Measurements from ENCODE around the gene PRSS38.
"Not testable (repeated sequence)": the region's sequence is repeated elsewhere in the genome, so short reads cannot be mapped to it uniquely, and the experiment has no call there.

PRSS38 gene

DNA sequence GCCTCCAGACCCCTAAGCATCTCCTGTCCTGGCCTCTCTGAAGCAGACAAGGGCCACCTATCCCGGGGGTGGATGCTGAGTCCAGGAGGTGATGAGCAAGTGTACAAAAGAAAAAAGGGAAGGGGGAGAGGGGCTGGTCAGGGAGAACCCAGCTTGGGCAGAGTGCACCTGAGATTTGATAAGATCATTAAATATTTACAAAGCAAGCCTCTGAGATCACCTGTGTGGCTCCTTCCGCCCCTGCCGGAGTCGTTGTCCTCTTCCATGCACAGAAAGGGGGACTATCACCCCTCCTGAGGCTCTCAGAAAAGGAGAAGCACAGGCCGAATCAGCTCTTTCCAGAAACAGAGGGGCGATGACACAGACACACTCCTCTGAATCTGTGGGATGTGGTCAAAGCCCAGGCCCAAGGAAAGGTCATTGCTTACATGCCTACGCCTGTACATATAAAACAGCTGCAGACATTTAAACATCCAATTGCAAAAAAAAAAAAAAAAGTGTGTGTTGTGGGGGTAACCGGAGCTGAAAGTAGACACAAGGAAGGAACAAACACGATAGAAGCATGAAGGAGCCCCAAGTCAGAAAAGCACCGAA lies 30.9 kb downstream of the PRSS38 start:
- DNase-seq = no peak

DNA sequence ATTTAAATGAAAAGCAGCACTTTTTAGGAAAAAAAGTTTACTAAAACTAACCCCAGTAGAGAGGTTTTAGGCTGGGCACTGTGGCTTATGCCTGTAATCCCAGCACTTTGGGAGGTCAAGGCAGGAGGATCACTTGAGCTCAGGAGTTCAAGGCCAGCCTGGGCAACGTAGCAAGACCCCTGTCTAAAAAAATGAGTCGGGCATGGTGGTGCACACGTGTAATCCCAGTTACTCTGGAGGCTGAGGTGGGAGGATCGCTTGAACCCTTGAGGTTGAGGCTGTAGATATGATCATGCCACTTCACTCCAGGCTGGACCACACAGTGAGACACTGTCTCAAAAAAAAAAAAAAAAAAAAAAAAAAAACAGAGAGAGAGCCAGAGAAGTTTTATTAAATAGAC lies 31.6 kb downstream of the PRSS38 start:
- DNase-seq = not testable (repeated sequence)

DNA sequence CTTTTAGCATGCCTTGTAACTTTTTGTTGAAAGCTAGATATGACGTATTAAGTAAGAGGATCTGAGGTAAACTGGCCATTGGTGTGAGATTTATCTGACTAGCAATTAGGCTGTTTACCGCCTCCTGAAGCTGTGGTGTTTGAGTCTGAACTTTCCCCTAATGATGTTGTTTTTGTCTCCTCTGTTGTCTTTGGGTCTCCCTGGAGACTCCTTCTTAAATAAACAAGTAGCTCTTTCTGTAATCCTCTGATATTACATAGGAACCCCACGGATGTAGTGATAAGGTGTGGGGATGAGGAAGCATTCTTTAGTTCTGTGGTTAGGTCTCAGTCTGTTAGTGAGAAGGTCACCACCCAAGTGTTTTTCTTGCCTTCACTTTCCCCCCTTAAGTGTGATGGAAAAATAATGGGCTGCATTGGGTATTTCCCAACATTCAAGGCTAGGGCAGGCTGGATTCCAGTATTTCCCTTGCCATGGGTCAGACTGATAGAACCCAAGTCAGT lies 33.0 kb downstream of the PRSS38 start:
- no peak for DNase-seq

DNA sequence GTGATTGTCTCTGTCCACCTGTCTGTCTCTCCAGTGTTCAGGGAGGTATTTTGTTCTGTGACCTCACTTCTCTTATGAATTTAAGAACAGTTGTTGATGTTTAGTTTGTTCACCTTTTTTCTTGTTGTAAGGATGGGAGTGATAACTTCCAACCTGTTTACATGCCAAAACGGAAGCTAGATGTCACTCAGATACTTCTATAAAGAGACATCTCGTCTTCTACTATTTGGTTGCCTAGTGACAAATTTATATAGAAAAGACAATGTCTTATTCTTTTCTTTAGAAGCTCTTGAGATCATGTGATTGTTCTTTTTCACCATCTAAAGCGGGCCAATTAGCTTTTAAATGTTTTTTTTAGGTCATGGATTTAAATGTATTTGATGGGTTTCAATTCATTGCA lies 33.8 kb downstream of the PRSS38 start:
- DNase-seq = no peak

DNA sequence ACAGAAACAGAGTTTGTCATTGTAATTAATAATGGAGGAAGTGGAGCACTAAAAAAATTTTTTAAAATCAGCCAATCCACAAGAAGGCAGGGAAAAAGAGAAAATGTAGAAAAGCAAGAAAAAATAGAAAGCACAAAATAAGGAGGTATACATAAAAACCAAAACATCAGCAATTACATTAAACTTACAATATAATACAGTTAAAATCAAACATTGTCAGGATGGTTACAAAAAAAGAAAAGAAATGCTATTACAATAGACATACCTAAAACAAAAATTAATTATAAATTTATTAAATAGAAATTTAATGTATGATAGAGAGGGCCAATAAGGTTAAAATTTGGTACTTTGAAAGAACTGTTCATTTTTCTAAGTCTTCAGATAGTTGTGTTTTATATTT lies 38.7 kb downstream of the PRSS38 start:
- DNase-seq = no peak

- DNase-seq = no peak
These were observed 40.2 kb downstream of the PRSS38 start for GRCh38 chr1:227855687-227856086.

DNA sequence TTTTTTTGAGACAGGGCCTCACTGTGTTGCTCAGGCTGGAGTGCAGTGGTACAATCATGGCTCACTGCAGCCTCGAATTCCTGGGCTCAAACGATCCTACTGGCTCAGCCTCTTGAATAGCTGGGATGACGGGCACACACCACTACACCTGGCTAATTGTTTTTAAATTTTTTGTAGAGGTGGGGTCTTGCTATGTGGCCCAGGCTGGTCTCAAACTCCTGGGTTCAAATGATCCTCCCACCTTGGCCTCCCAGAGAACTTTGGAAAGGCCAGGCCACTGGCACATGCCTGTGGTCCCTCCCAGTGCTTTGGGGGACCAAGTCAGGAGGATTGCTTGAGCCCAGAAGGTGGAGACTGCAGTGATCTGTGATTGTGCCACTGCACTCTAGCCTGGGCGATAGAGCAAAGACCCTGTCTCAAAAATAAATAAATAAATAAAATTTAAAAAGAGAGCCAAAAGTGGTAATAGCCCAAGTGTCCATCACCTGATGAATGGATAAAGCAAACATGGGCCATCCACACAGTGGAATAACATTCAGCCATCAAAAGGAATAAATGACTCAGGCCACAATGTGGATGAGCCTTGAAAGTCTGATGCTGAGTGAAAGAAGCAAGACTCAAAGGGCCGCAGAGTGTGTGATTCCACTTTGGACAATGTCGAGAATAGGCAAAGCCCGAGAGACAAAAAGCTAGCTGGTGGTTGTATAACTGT lies 40.8 kb downstream of the PRSS38 start:
- no peak for DNase-seq

- DNase-seq = no peak
These were observed 49.4 kb downstream of the PRSS38 start for GRCh38 chr1:227864882-227865281.

DNA sequence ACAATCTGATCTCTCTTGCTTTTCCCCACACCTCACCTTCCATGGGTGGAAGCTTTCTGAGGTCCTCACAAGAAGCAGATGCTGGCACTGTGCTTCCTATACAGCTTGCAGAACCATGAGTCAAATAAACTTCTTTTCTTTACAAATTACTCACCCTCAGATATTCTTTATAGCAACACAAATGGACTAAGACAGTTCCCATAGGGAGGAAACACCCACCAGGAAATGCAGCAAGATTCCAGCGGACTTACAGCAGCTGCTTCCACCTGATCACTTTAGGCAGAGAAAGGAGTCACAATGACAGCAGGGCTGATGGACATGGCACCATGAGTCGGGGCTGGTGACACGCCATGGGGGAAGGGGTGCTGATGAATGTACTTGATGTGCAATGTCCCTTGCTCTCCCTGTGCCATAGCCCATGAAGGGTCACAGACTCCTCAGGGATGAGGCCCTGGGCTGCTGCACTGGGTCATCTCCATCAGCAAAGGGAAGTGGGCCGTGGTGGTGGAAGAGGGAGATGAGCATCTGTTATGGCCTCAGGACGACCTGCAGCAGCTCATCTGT lies 53.9 kb downstream of the PRSS38 start:
- DNase-seq = peak in 2 of 4 experiments; percentile 22 to 26

DNA sequence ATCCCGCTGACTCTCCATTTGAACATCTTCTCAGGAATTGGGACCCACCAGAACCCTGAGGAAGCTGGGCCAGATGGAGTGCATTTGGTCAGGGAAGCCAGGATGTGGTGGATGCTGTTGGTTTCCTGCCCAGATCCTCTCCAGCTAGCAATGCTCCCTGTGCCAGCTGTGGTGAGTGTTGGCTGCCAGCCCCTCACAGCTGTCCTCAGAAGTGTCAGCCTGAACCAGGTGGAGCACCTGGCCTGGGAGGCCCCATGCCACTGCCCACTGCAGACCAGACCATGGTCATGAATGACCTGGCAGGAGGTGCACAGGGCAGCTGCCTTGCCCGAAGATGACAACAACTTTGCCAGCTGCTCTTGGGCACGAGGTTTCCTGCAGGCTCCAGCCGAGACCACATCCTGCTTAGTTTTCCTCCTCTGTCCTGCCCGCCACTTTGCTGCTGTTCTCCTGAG lies 54.4 kb downstream of the PRSS38 start:
- DNase-seq = no peak

DNA sequence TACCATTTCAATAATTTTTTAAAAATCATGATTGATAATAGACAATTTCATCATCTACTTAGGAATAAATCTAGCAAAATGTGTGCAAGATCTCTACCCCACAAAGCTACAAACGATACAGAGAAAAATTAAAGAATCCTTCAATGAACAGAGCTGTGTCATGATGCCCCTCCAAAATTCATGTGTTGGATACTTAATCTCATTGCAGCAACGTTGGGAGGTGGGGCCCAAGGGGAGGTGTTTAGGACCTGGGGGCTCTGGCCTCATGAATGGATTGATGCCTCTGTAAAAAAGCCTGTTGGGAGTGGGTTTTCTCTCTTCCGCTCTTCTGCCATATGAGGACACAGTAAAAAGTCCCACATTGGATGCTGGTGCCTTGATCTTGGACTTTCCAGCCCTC lies 54.9 kb downstream of the PRSS38 start:
- DNase-seq = no peak

DNA sequence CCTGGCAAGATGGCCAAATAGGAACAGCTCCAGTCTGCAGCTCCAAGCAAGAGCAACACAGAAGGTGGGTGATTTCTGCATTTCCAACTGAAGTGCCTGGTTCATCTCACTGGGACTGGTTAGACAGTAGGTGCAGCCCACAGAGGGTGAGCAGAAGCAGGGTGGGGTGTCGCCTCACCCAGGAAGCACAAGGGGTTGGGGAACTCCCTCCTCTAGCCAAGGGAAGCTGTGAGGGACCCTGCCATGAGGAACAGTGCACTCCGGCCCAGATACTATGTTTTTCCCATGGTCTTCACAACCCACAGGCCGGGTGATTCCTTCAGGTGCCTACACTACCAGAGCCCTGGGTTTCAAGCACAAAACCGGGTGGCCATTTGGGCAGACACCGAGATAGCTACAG lies 56.4 kb downstream of the PRSS38 start:
- DNase-seq = not testable (repeated sequence)

DNA sequence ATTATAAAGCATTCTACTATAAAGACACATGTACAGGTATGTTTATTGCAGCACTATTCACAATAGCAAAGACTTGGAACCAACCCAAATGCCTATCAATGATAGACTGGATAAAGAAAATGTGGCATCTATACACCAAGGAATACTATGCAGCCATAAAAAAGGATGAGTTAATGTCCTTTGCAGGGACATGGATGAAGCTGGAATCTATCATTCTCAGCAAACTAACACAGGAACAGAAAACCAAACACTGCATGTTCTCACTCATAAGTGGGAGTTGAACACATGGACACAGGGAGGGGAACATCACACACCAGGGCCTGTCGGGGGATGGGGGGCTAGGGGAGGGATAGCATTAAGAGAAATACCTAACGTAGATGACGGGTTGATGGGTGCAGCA lies 62.3 kb downstream of the PRSS38 start:
- DNase-seq = not testable (repeated sequence)

DNA sequence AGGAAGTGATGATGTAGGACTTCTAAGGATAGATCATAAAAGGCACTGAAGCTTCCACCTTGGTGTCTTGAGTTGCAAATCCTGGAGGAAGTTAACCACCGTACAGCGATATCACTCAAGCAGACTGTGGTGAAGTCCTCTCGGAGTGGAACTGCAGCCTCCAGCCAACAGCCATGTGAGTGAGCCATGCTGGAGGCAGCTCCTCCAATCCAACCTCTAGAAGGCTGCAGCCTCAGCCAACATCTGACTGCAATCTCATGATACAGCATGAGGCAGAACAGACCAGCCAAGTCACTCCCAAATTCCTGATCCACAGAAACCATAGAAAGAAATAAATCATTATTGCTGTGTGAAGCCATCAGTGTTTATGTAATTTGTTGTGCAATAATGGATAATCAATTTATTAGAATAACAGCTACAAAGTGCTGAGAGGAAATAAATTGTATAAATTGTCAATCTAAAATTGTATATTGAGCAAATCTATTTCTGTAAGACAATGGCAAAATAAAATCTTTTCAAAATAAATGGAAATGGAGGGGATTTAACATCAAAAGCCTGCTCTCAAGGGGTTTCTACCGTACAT lies 65.0 kb downstream of the PRSS38 start:
- no peak for DNase-seq

DNA sequence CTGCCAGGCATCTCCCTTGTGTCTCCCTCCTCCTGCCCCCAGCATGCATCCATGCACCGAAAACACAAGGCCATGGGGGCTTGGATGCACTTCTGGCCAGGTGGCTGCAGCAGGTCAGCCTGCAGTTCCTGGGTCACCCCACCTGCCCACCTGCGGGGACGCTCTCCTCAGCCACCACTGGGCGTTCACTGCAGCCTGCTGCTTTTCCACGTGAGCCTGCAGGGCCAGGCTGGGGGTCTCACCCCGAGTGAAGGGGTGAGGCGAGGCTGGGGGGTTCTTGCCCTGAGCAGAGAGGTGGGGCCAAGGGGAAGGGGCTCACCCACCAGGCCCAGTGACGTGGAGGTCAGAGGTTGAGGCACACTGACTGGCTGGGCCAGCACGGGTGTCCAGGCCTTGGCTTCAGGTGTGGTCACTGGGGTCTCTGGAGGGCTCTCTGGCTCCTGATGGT lies 67.6 kb downstream of the PRSS38 start:
- no peak for DNase-seq

- no peak for DNase-seq
These were observed 68.3 kb downstream of the PRSS38 start for GRCh38 chr1:227883641-227884301.

DNA sequence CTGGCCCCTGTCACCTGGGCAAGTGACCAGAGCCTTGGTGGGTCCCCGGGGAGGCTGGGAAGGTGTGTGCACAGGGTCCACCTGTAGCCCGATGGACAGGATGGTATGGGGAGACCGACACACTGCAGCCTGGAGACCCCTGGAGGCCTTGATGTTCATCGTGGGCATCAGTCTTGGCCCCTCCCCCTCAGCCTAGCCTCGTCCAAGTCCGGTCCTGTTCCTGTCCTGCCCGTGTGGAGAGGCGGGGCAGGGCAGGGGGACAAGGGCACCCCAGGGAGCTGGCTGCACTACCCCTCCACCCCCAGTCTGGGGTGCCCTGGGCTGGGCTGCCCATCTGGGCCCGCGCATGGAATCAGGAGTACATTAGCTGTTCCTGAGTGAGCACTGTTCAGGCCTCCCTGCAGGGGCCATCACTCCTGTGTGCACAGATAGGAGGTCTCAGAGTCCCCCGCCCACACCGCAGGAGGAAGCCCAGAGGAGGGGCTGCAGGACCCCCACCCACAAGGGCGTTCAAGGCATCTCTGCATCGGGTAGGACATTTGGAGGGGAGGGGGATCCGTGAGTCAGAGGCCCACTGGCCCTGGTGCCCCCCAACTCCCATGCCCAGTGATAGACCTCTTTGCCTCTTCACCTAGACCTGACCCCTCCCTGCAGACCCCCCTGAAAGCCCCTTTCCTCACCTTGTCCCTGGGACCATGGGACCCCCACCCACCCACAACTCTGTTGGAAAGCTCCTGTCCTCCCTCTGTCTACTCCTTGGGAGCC lies 69.1 kb downstream of the PRSS38 start:
- no peak for DNase-seq

DNA sequence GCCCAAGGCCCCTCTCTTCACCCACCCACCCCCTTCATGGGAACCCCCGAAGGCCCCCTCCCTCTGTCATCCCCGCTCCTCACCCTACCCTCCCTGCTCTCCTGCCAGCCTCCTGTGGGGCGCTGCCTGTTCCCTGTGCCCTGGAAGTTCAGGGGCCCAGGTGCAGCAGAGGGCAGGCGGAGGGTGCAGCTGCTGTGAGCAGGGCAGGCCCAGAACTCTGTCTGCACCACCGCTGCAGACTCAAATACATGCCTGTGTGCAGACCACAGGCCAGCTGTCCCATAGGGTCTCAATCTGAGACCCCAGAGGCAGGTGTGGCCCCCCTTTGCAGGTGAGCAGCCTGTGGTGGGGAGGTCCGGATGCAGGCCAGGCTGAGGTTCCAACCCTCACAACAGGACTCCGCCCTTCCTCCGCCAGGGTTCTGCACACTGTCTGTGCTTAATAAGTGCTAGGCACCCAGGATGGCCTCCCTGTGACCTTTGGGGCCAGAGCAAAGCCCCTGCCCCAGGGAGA lies 69.7 kb downstream of the PRSS38 start:
- DNase-seq = no peak

- DNase-seq = peak; percentile 32 to 60 (median 50)
These were observed 70.4 kb downstream of the PRSS38 start for GRCh38 chr1:227885648-227886502.

GRCh38 chr1:227886503-227886961 lies 71.1 kb downstream of the PRSS38 start:
- DNase-seq = no peak

All from suppressor macrophage (primary cell).